Astrocyte of the spinal cord (primary cell): ENCODE results near the gene STAB2.

Source experiments
- DNase-seq: peaks from one replicate; pipeline ENCODE4 v3.0.0; 2011; ENCODE audit warnings: low read depth, low spot score
- H3K4me3 ChIP-seq: 2 replicates; pipeline ENCODE4 v1.5.1; 2011; ENCODE audit warnings: low read depth, mild to moderate bottlenecking, low read length, moderate library complexity
- in situ Hi-C: cut with HindIII; loops from 2 replicates; pipeline ENCODE4 v1.10.0; 2017; ENCODE audit warnings: low sequenced_read_pairs
- TF ChIP-seq, protein P1 (sequence below): IDR thresholded peaks from 2 replicates; pipeline ENCODE4 v1.5.1; 2012; ENCODE audit warnings: low read depth, mild to moderate bottlenecking, low read length, inconsistent platforms

The STAB2 gene

DNA sequence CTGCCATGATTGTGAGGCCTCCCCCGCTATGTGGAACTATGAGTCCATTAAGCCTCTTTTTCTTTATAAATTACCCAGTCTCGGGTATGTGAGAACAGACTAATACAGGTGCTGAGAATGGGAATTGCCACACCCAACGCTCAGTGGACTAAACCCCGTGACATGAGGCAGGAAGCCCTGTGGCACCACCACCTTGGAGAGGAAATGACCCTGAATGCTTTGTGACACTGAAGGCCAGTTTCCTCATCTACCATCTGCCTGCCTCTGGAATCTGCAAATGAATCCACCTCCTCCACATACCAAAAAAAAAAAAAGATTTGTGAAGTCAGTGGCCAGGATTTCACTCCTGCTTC, 212.4 kb downstream of the STAB2 start:
- TF ChIP-seq, protein P1, sequence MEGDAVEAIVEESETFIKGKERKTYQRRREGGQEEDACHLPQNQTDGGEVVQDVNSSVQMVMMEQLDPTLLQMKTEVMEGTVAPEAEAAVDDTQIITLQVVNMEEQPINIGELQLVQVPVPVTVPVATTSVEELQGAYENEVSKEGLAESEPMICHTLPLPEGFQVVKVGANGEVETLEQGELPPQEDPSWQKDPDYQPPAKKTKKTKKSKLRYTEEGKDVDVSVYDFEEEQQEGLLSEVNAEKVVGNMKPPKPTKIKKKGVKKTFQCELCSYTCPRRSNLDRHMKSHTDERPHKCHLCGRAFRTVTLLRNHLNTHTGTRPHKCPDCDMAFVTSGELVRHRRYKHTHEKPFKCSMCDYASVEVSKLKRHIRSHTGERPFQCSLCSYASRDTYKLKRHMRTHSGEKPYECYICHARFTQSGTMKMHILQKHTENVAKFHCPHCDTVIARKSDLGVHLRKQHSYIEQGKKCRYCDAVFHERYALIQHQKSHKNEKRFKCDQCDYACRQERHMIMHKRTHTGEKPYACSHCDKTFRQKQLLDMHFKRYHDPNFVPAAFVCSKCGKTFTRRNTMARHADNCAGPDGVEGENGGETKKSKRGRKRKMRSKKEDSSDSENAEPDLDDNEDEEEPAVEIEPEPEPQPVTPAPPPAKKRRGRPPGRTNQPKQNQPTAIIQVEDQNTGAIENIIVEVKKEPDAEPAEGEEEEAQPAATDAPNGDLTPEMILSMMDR: no peak
- in situ Hi-C loops: no loop called here
- DNase-seq: no peak
- no peak overlapping the region for H3K4me3 ChIP-seq

DNA sequence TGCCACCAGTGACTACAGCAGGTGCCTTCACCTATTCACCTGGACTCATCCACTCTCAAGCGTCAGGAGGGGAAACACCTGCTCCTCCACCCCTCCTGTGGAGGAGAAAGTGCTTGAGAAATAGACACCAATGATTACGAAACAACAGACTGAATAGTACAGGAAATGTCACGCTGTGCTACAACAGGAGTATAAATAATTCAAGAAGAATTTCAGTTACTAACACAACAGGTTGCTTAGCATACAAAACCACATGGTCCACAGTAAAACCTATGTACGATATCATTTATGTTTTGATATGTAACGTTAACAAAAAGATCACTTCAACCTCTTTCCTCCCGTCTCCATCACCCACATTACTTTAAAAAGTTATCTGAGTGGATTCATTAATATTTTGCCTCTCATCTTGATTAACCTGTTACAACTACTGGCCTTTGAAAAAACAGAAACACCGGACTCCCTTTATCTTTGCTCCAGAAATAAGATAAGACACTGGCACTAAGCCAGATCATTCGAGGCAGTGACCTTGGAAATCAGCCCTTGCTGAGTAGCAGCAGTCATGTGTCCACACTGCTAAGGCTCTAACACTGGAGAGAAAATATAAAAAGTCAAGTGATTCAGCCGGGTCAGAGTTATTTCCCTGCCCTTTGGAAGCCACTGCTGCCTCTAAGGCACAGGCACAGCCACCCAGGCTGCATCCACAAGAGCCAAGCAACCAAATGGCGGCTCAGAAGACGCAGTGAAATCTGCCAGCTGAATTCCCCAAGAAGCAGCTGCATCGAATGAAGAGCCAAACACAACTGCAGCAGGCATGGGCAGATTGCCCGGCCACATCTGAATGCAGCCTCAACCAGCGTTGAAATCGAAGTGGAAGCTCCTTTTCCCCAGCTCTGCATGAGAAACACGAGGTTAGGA, 213.0 kb downstream of the STAB2 start:
- no peak overlapping the region for H3K4me3 ChIP-seq
- TF ChIP-seq, protein P1: no peak
- in situ Hi-C loops: no loop called here
- peak; percentile 88 for DNase-seq

DNA sequence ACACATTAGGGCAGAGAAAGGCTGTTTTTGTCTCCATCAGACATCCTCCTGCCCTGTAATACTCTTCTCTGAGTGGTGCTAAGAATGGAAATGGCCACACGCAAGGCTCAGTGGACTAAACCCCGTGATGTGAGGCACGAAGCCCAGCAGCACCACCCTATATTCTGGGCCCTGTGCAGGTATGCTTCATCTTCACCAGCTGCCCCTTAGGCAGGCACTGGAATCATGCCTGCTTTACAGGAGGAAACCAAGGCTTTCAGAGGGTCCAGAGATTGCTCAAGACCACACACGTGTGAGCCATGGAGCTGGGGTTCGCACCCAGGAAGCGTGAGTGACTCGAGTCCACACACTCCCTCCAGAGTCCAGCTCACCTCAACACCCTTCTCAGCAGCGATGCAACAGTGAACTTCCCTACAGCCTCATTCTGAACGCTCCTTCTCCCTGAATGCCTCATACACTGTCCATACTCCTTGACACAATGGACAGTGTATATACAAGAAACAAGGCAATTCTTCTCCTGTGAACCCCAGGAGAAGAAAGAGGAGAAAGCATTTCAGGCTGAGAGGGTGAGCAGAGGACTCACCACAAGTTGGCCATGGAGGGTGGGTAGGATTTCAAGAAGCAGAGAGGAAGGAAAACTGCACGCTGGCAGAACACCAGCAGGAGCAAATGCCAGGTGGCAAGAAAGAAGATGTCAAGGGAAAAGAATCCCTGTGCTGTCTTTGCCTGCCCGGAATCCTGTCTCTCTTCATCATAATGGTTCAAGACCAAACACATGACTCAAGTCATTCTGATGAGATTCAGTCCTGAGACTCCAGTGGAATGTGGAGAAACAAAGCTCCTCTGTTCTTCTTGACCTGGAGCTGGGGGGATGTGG, 214.9 kb downstream of the STAB2 start:
- in situ Hi-C loops: no loop called here
- TF ChIP-seq, protein P1: no peak
- no peak overlapping the region for H3K4me3 ChIP-seq

DNA sequence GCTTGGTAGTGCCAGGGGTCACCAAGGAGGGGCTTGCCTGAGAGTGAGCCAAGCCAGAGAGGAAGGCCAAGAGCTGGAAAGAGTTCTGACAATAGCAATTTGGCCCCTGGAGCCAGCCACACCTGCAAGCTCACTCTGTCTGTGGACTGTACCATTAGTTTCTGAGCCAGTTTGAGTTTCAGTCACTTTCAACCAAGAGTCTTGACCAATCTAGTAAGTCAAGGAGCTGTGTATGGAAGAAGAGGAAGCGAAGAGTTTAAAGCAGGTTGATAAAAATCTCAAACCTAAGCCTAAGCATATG, 215.5 kb downstream of the STAB2 start:
- no peak overlapping the region for H3K4me3 ChIP-seq
- TF ChIP-seq, protein P1: no peak
- in situ Hi-C loops: no loop called here
- no peak for DNase-seq

More for the DNA sequence above, 214.9 kb downstream of the STAB2 start:
- DNase-seq: peak; percentile 86

DNA sequence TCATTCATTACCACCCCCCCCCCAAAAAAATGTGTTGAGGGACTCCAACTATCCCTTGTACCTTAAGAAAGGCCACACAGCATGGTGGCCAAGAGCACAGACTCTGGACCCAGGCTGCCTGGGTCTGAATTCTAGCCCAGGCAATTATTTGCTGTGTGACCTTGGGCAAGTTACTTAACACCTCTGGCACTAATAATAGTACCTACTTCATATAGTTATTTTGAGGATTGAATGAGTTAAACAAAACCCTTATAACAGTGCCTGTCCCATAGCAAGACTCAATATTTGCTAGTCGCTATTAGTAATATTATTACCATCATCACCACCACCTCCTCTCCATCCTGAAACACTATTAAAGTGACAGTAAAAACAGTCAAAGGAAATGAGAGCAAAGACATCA, 216.8 kb downstream of the STAB2 start:
- H3K4me3 ChIP-seq: no peak overlapping the region
- TF ChIP-seq, protein P1: no peak
- no peak for DNase-seq
- in situ Hi-C loops: no loop called here

DNA sequence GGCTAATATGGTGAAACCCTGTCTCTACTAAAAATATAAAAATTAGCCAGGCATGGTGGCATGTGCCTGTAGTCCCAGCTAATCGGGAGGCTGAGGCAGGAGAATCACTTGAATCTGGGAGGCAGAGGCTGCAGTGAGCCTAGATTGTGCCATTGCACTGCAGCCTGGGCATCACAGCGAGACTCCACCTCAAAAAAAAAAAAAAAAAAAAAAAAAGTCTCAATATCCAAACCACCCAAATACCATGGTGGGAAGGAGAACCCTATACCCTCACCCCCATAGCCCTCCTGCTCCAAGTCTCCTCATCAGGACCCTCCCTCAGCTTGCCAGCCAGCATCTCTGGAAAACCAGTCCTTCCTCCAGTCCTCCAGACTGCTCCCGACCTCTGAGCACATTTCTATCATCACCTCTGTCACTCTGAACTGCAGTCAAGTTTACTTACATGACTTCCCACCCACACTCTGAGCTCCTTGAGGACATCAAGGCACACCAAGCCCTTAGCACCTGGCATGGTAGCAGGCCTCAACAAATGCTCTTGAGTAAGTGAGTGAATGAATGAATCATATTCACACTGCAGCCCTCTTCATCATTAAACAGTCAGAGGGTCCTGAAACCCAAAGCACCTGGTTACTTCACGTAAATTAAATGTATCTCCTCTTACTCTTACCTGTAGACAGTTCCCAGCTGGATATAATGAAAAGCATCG, 218.7 kb downstream of the STAB2 start:
- in situ Hi-C loops: no loop called here
- no peak overlapping the region for H3K4me3 ChIP-seq
- TF ChIP-seq, protein P1: no peak
- no peak for DNase-seq
